Loucy (cell line): ENCODE results near the gene SELENOF.

ENCODE experiments used
- H2AFZ ChIP-seq: fragments of 200-600 bp; sonication (generic); 2 replicates; pipeline ENCODE4 v1.6.0; 2016; ENCODE audit warnings: antibody characterized with exemption, mild to moderate bottlenecking, low read length, moderate library complexity
- H3F3A ChIP-seq: fragments of 200-600 bp; 2 replicates; pipeline ENCODE4 v1.6.0; 2016; ENCODE audit warnings: antibody characterized with exemption, low read depth, mild to moderate bottlenecking
- H3K27me3 ChIP-seq: fragments of 200-600 bp; sonication (generic); 2 replicates; pipeline ENCODE4 v1.6.1; 2014; ENCODE audit warnings: low read length, mild to moderate bottlenecking; ENCODE audit not compliant: insufficient read depth, poor library complexity, severe bottlenecking
- H3K36me3 ChIP-seq: fragments of 200-600 bp; sonication (generic); 2 replicates; pipeline ENCODE4 v1.6.1; 2016; ENCODE audit warnings: low read length; ENCODE audit not compliant: insufficient read depth
- H3K4me1 ChIP-seq: fragments of 200-600 bp; sonication (generic); 2 replicates; pipeline ENCODE4 v1.5.1; 2014; ENCODE audit warnings: low read length, mild to moderate bottlenecking; ENCODE audit not compliant: insufficient read depth, poor library complexity, severe bottlenecking
- H3K4me2 ChIP-seq: fragments of 200-600 bp; sonication (generic); 2 replicates; pipeline ENCODE4 v1.6.0; 2014; ENCODE audit warnings: antibody characterized with exemption, low read length, low read depth, mild to moderate bottlenecking; ENCODE audit not compliant: poor library complexity, severe bottlenecking
- H3K4me3 ChIP-seq: fragments of 200-600 bp; sonication (generic); 2 replicates; pipeline ENCODE4 v1.5.1; 2014; ENCODE audit warnings: low read length, mild to moderate bottlenecking, mixed read lengths; ENCODE audit not compliant: poor library complexity, severe bottlenecking
- H3K79me2 ChIP-seq: fragments of 200-600 bp; sonication (generic); 2 replicates; pipeline ENCODE4 v1.6.1; 2014; ENCODE audit warnings: low read length; ENCODE audit not compliant: insufficient read depth
- H3K9ac ChIP-seq: fragments of 200-600 bp; sonication (generic); 2 replicates; pipeline ENCODE4 v1.6.0; 2014; ENCODE audit warnings: mild to moderate bottlenecking, low read depth, low read length, moderate library complexity; ENCODE audit not compliant: poor library complexity, severe bottlenecking
- H3K9me2 ChIP-seq: fragments of 200-600 bp; sonication (generic); replicated peaks from 2 replicates; pipeline ENCODE4 v1.6.1; 2016; ENCODE audit warnings: low read depth, low read length, mixed read lengths
- H3K9me3 ChIP-seq: fragments of 200-600 bp; sonication (generic); 2 replicates; pipeline ENCODE4 v1.6.1; 2014; ENCODE audit warnings: mild to moderate bottlenecking, antibody characterized with exemption, low read length, low read depth; ENCODE audit not compliant: insufficient read depth
- H4K20me1 ChIP-seq: fragments of 200-600 bp; sonication (generic); 2 replicates; pipeline ENCODE4 v1.6.0; 2014; ENCODE audit warnings: antibody characterized with exemption, low read length, mild to moderate bottlenecking; ENCODE audit not compliant: insufficient read depth, poor library complexity, severe bottlenecking
- EZH2phosphoT487 ChIP-seq: fragments of 200-600 bp; IDR thresholded peaks from 2 replicates; pipeline ENCODE4 v1.6.1; 2018; ENCODE audit warnings: antibody characterized with exemption, mild to moderate bottlenecking, moderate library complexity, borderline replicate concordance
- TF ChIP-seq, protein P1 (sequence below): fragments of 200-600 bp; sonication (generic); conservative IDR thresholded peaks from 2 replicates; pipeline ENCODE4 v1.5.1; 2014; ENCODE audit warnings: mild to moderate bottlenecking, antibody characterized with exemption, low read length

The SELENOF gene

DNA sequence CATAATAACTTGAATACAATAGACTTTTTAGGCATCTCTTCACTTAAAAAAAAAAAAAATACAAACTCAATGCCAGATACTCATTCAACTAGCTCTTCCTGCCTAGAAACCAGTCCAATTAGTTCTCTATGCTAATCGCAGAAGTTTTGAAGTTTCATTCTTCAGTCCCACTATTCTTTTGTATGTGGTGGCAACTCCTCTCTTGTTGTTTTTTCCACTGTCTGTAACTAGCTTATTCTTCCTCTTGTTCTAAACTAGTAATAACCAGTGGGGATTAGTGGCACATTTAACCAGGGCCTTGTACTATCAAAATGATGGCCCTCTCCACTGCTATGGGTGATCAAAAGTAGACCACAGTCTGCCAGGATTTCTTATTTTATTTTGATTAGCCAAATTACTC is 52.5 kb downstream of the SELENOF start:
- H3K4me1 ChIP-seq = no peaks in the 10 kb centered on the region
- H3K4me2 ChIP-seq = no peak overlapping the region
- no peaks in the 10 kb centered on the region for H3K9me3 ChIP-seq
- TF ChIP-seq EZH2phosphoT487 = no peak
- TF ChIP-seq, protein P1, sequence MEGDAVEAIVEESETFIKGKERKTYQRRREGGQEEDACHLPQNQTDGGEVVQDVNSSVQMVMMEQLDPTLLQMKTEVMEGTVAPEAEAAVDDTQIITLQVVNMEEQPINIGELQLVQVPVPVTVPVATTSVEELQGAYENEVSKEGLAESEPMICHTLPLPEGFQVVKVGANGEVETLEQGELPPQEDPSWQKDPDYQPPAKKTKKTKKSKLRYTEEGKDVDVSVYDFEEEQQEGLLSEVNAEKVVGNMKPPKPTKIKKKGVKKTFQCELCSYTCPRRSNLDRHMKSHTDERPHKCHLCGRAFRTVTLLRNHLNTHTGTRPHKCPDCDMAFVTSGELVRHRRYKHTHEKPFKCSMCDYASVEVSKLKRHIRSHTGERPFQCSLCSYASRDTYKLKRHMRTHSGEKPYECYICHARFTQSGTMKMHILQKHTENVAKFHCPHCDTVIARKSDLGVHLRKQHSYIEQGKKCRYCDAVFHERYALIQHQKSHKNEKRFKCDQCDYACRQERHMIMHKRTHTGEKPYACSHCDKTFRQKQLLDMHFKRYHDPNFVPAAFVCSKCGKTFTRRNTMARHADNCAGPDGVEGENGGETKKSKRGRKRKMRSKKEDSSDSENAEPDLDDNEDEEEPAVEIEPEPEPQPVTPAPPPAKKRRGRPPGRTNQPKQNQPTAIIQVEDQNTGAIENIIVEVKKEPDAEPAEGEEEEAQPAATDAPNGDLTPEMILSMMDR = no peak
- H3K9ac ChIP-seq = no peak overlapping the region
- no peaks in the 10 kb centered on the region for H4K20me1 ChIP-seq
- no peaks in the 10 kb centered on the region for H3F3A ChIP-seq
- H2AFZ ChIP-seq = no peak overlapping the region
- no peaks in the 10 kb centered on the region for H3K9me2 ChIP-seq
- H3K4me3 ChIP-seq = no peak overlapping the region
- no peaks in the 10 kb centered on the region for H3K27me3 ChIP-seq
- H3K36me3 ChIP-seq = peaks cover 15% of the 10 kb centered on the region; the same call in 1 of the 2 replicates
- H3K79me2 ChIP-seq = no peaks in the 10 kb centered on the region

- TF ChIP-seq EZH2phosphoT487 = no peak
- TF ChIP-seq, protein P1 = no peak
- H4K20me1 ChIP-seq = no peaks in the 10 kb centered on the region
- no peak overlapping the region for H3K4me3 ChIP-seq
- no peak overlapping the region for H3K9ac ChIP-seq
- H3K36me3 ChIP-seq = peaks cover 11% of the 10 kb centered on the region; the same call in 1 of the 2 replicates
- no peak overlapping the region for H3K4me2 ChIP-seq
- H3F3A ChIP-seq = no peaks in the 10 kb centered on the region
- no peak overlapping the region for H2AFZ ChIP-seq
- H3K79me2 ChIP-seq = no peaks in the 10 kb centered on the region
- no peaks in the 10 kb centered on the region for H3K4me1 ChIP-seq
- no peaks in the 10 kb centered on the region for H3K9me2 ChIP-seq
- H3K27me3 ChIP-seq = no peaks in the 10 kb centered on the region
- H3K9me3 ChIP-seq = no peaks in the 10 kb centered on the region
Observed at GRCh38 chr1:86860424-86860823, 53.5 kb downstream of the SELENOF start.

- Histone ChIP-seq H3K4me3 (no peak overlapping the region), H3K36me3 (peaks cover 11% of the 10 kb centered on the region; the same call in 1 of the 2 replicates), H3K27me3 (no peaks in the 10 kb centered on the region), H3K79me2 (no peaks in the 10 kb centered on the region), H2AFZ (no peak overlapping the region), H3F3A (no peaks in the 10 kb centered on the region), H3K4me1 (no peaks in the 10 kb centered on the region), H3K9me2 (no peaks in the 10 kb centered on the region), H3K9ac (no peak overlapping the region), H3K4me2 (no peak overlapping the region), H4K20me1 (no peaks in the 10 kb centered on the region), H3K9me3 (no peaks in the 10 kb centered on the region)
- no peak for TF ChIP-seq EZH2phosphoT487
- TF ChIP-seq, protein P1 = no peak
Observed at GRCh38 chr1:86860020-86860419, 53.9 kb downstream of the SELENOF start.
